ENCODE measurements around the gene CYB5R4.
A peak's percentile ranks its signal among the peaks of the same experiment; 100 is the strongest.
"Not testable (repeated sequence)": the region's sequence is repeated elsewhere in the genome, so short reads cannot be mapped to it uniquely, and the experiment has no call there.

Gene CYB5R4

GRCh38 chr6:83867043-83867442 is 7.6 kb downstream of the CYB5R4 start:
- no peak for DNase-seq

- peak; percentile 57 for DNase-seq
Observed at GRCh38 chr6:83867527-83868161, 8.2 kb downstream of the CYB5R4 start.

GRCh38 chr6:83868639-83869038 is 9.2 kb downstream of the CYB5R4 start:
- no peak for DNase-seq

- DNase-seq = no peak
Observed at GRCh38 chr6:83870649-83871048, 11.2 kb downstream of the CYB5R4 start.

- no peak for DNase-seq
Observed at GRCh38 chr6:83872386-83873118, 13.1 kb downstream of the CYB5R4 start.

GRCh38 chr6:83873869-83874268 is 14.4 kb downstream of the CYB5R4 start:
- DNase-seq = no peak

GRCh38 chr6:83875843-83876242 is 16.4 kb downstream of the CYB5R4 start:
- DNase-seq = no peak

GRCh38 chr6:83878902-83879644 is 19.6 kb downstream of the CYB5R4 start:
- no peak for DNase-seq

- DNase-seq = no peak
Observed at GRCh38 chr6:83879746-83880145, 20.3 kb downstream of the CYB5R4 start.

- no peak for DNase-seq
Observed at GRCh38 chr6:83883240-83883639, 23.8 kb downstream of the CYB5R4 start.

- peak; percentile 52 for DNase-seq
Observed at GRCh38 chr6:83884523-83884922, 25.0 kb downstream of the CYB5R4 start.

- DNase-seq = no peak
Observed at GRCh38 chr6:83885984-83886383, 26.5 kb downstream of the CYB5R4 start.

GRCh38 chr6:83889621-83890020 is 30.1 kb downstream of the CYB5R4 start:
- no peak for DNase-seq

- no peak for DNase-seq
Observed at GRCh38 chr6:83890520-83890919, 31.0 kb downstream of the CYB5R4 start.

- DNase-seq = no peak
Observed at GRCh38 chr6:83891586-83891985, 32.1 kb downstream of the CYB5R4 start.

GRCh38 chr6:83893024-83893423 is 33.5 kb downstream of the CYB5R4 start:
- DNase-seq = no peak

- DNase-seq = not testable (repeated sequence)
Observed at GRCh38 chr6:83897094-83897493, 37.6 kb downstream of the CYB5R4 start.

- DNase-seq = no peak
Observed at GRCh38 chr6:83901624-83902023, 42.1 kb downstream of the CYB5R4 start.

GRCh38 chr6:83904395-83904794 is 44.9 kb downstream of the CYB5R4 start:
- no peak for DNase-seq

- no peak for DNase-seq
Observed at GRCh38 chr6:83905648-83906047, 46.2 kb downstream of the CYB5R4 start.

- DNase-seq = not testable (repeated sequence)
Observed at GRCh38 chr6:83907623-83908390, 48.3 kb downstream of the CYB5R4 start.

GRCh38 chr6:83908813-83909212 is 49.3 kb downstream of the CYB5R4 start:
- no peak for DNase-seq

- DNase-seq = no peak
Observed at GRCh38 chr6:83911278-83911677, 51.8 kb downstream of the CYB5R4 start.

Measured in NCI-H2171 (cell line).